Body of pancreas (tissue), 4 donors: Measurements from ENCODE around the gene CFP.

Experiments used
- POLR2A ChIP-seq, 3 donors: fragments of 450-650 bp; IDR thresholded peaks; one replicate each; pipeline ENCODE4 v1.6.1; 2016; ENCODE audit warnings: antibody characterized with exemption in 3 of 3, mild to moderate bottlenecking in 2 of 3
- TF ChIP-seq, protein P1 (sequence below), 7 experiments: fragments of 450-650 bp in 4 of 7; fragments of 200-600 bp in 3 of 7; sonication (generic) in 3 of 7; IDR thresholded peaks; one replicate each; pipeline ENCODE4 v1.5.1; 2016 to 2019; ENCODE audit warnings: antibody characterized with exemption in 7 of 7

DNA sequence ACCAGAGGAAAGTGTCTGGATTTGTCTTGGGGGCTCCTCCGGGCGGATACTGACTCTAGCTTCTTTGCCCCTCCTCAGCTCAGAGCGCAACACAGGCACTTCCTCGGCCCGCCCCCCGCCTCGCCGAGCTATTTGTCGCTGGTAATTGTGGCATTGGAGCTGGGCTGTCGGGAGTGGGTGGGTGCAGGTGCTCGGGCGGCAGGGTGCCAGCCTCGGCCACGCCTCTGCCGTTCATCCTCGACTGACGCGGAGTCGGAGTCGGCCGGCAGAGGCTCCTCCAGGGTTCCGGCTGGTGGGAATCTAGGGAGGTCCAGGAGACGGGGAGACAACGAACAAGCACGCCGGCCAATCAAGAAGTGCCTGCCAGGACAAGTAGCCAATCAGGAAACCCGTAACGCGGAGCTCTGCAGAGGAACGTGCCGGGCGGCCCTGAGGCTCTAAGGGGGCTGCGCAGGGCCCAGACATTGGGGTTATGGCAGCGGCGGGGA lies 6.1 kb downstream of the CFP start:
- no peak for TF ChIP-seq POLR2A (IDR thresholded peaks at IDR 0.05)
- TF ChIP-seq, protein P1, sequence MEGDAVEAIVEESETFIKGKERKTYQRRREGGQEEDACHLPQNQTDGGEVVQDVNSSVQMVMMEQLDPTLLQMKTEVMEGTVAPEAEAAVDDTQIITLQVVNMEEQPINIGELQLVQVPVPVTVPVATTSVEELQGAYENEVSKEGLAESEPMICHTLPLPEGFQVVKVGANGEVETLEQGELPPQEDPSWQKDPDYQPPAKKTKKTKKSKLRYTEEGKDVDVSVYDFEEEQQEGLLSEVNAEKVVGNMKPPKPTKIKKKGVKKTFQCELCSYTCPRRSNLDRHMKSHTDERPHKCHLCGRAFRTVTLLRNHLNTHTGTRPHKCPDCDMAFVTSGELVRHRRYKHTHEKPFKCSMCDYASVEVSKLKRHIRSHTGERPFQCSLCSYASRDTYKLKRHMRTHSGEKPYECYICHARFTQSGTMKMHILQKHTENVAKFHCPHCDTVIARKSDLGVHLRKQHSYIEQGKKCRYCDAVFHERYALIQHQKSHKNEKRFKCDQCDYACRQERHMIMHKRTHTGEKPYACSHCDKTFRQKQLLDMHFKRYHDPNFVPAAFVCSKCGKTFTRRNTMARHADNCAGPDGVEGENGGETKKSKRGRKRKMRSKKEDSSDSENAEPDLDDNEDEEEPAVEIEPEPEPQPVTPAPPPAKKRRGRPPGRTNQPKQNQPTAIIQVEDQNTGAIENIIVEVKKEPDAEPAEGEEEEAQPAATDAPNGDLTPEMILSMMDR (IDR thresholded peaks at IDR 0.05), result no peak
